Transverse colon (tissue), 3 donors: ENCODE data around the gene KRT72.

Experiments used
- CTCF ChIP-seq, 5 experiments: fragments of 200-600 bp in 3 of 5; fragments of 450-650 bp in 2 of 5; sonication (generic) in 3 of 5; IDR thresholded peaks; 1 replicate in 2 of 5; 2 replicates in 3 of 5; pipeline ENCODE4 v1.5.1; 2016 to 2017; ENCODE audit warnings: antibody characterized with exemption in 5 of 5, inconsistent platforms in 3 of 5, mild to moderate bottlenecking in 2 of 5, moderate library complexity in 1 of 5
- POLR2A ChIP-seq: fragments of 450-650 bp; IDR thresholded peaks from one replicate; pipeline ENCODE4 v1.6.1; 2016; ENCODE audit warnings: antibody characterized with exemption, mild to moderate bottlenecking, moderate library complexity

- TF ChIP-seq CTCF (IDR thresholded peaks at IDR 0.05) (no peak), POLR2A (no peak)
Measured at GRCh38 chr12:52643233-52644077, 42.2 kb upstream of the KRT72 start.
